OCI-LY1 (cell line): Measurements from ENCODE around the gene PPP2R2B.

Experiments
- H2AFZ ChIP-seq: fragments of 200-600 bp; sonication (generic), shearing (Covaris generic); 2 replicates; pipeline ENCODE4 v1.6.0; 2014; ENCODE audit warnings: antibody characterized with exemption, mild to moderate bottlenecking, low read length
- H3F3A ChIP-seq: fragments of 200-600 bp; sonication (generic), shearing (Covaris generic); 2 replicates; pipeline ENCODE4 v1.6.0; 2014; ENCODE audit warnings: mild to moderate bottlenecking, antibody characterized with exemption, low read length, moderate library complexity; ENCODE audit not compliant: insufficient read depth
- H3K27ac ChIP-seq: fragments of 200-600 bp; sonication (generic); 2 replicates; pipeline ENCODE4 v1.5.1; 2014; ENCODE audit warnings: low read length, mixed run types, mild to moderate bottlenecking, low read depth; ENCODE audit not compliant: poor library complexity, severe bottlenecking
- H3K27me3 ChIP-seq: fragments of 200-600 bp; sonication (generic); 2 replicates; pipeline ENCODE4 v1.6.0; 2014; ENCODE audit warnings: antibody characterized with exemption, mild to moderate bottlenecking, low read length, moderate library complexity; ENCODE audit not compliant: insufficient read depth
- H3K36me3 ChIP-seq: fragments of 200-600 bp; sonication (generic); 2 replicates; pipeline ENCODE4 v1.6.1; 2014; ENCODE audit warnings: mild to moderate bottlenecking, antibody characterized with exemption, low read length, moderate library complexity, mixed read lengths; ENCODE audit not compliant: insufficient read depth
- H3K4me1 ChIP-seq: fragments of 200-600 bp; sonication (generic); 2 replicates; pipeline ENCODE4 v1.5.1; 2014; ENCODE audit warnings: mild to moderate bottlenecking, low read length, moderate library complexity; ENCODE audit not compliant: insufficient read depth, severe bottlenecking
- H3K4me2 ChIP-seq: fragments of 200-600 bp; sonication (generic), shearing (Covaris generic); 2 replicates; pipeline ENCODE4 v1.6.1; 2014; ENCODE audit warnings: low read length
- H3K4me3 ChIP-seq: fragments of 200-600 bp; sonication (generic); 2 replicates; pipeline ENCODE4 v1.5.1; 2014; ENCODE audit warnings: low read length, low read depth, mild to moderate bottlenecking, mixed read lengths; ENCODE audit not compliant: poor library complexity, severe bottlenecking
- H3K79me2 ChIP-seq: fragments of 200-600 bp; shearing (Covaris generic); 2 replicates; pipeline ENCODE4 v1.6.1; 2016; ENCODE audit warnings: mixed run types, low read length, mixed read lengths; ENCODE audit not compliant: insufficient read depth
- H3K9ac ChIP-seq: fragments of 200-600 bp; sonication (generic), shearing (Covaris generic); 2 replicates; pipeline ENCODE4 v1.6.1; 2014; ENCODE audit warnings: mild to moderate bottlenecking, low read length, mixed read lengths
- H3K9me2 ChIP-seq: fragments of 200-600 bp; sonication (generic), shearing (Covaris generic); 2 replicates; pipeline ENCODE4 v1.6.1; 2014; ENCODE audit warnings: low read depth, mild to moderate bottlenecking, low read length, mixed read lengths
- H3K9me3 ChIP-seq: fragments of 200-600 bp; shearing (Covaris generic); 2 replicates; pipeline ENCODE4 v1.6.1; 2014; ENCODE audit warnings: low read length, mixed read lengths
- H4K20me1 ChIP-seq: fragments of 200-600 bp; sonication (generic), shearing (Covaris generic); 2 replicates; pipeline ENCODE4 v1.6.0; 2016; ENCODE audit warnings: mild to moderate bottlenecking, low read length; ENCODE audit not compliant: insufficient read depth
- EZH2 ChIP-seq: fragments of 200-600 bp; sonication (generic), shearing (Covaris generic); IDR thresholded peaks from 2 replicates; pipeline ENCODE4 v1.8.0; 2017; ENCODE audit warnings: borderline replicate concordance, mixed run types, mild to moderate bottlenecking, antibody characterized with exemption, low read length, moderate library complexity, mixed read lengths
- TF ChIP-seq, protein P1 (sequence below): fragments of 200-600 bp; sonication (generic), shearing (Covaris generic); IDR thresholded peaks from 2 replicates; pipeline ENCODE4 v1.5.1; 2017; ENCODE audit warnings: mild to moderate bottlenecking, antibody characterized with exemption, low read length, moderate library complexity, mixed read lengths

The PPP2R2B gene

DNA sequence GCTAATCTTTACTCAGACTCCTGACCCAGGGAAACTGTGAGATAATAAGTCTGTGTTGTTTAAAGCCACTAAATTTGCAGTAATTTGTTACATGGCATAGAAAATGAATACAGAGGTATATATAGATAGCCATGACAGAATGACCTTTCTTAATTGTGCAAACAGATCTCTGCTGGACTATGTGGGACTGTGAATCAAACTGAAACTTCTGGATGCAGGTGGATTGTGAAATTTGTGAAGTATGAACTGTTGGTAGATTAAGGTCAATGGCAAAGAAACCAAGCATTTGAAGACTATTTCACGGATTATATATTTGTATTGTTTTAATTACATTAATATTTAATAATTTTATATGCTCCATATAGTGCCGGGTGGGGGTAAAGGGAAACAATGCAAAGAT is 310.4 kb downstream of the PPP2R2B start:
- Histone ChIP-seq H3K4me3 (no peak overlapping the region), H3K9ac (no peak overlapping the region), H3K79me2 (no peaks in the 10 kb centered on the region), H3K9me2 (no peaks in the 10 kb centered on the region), H4K20me1 (no peaks in the 10 kb centered on the region), H3K4me1 (no peaks in the 10 kb centered on the region), H3K27ac (no peak overlapping the region), H3K4me2 (no peak overlapping the region), H2AFZ (no peak overlapping the region), H3K36me3 (no peaks in the 10 kb centered on the region), H3F3A (no peaks in the 10 kb centered on the region), H3K27me3 (no peaks in the 10 kb centered on the region), H3K9me3 (no peaks in the 10 kb centered on the region)
- no peak for TF ChIP-seq EZH2
- TF ChIP-seq, protein P1, sequence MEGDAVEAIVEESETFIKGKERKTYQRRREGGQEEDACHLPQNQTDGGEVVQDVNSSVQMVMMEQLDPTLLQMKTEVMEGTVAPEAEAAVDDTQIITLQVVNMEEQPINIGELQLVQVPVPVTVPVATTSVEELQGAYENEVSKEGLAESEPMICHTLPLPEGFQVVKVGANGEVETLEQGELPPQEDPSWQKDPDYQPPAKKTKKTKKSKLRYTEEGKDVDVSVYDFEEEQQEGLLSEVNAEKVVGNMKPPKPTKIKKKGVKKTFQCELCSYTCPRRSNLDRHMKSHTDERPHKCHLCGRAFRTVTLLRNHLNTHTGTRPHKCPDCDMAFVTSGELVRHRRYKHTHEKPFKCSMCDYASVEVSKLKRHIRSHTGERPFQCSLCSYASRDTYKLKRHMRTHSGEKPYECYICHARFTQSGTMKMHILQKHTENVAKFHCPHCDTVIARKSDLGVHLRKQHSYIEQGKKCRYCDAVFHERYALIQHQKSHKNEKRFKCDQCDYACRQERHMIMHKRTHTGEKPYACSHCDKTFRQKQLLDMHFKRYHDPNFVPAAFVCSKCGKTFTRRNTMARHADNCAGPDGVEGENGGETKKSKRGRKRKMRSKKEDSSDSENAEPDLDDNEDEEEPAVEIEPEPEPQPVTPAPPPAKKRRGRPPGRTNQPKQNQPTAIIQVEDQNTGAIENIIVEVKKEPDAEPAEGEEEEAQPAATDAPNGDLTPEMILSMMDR, result no peak

DNA sequence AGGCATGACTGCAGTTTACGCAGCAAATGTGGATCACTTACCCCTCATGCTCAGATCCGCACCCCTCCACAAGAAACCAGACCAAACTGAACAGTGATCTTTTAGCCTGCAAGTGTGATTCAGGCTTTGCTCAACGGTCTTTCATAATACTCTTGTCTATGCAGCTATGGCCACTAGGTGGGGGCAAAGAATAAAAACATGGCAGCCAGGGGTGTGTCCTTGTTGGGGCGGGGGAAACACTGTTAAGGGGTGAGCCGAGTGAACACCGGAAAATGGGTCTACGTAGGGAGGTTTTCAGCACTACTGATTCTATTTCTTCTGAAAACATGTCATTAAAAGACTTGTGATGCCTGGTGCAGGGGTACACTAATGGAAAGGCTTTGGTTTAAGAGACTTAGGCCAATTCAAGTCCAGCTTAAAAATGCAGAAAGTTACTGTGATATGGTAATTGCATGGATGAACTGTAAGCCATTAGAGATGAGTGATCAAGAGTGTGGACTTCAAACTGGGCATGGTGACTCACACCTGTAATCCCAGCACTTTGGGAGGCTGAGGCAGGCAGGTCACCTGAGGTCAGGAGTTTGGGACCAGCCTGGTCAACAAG is 312.7 kb downstream of the PPP2R2B start:
- Histone ChIP-seq H4K20me1 (no peaks in the 10 kb centered on the region), H2AFZ (peak overlapping the region; percentile 41; the same call in 1 of the 2 replicates), H3K9ac (no peak overlapping the region), H3K9me2 (no peaks in the 10 kb centered on the region), H3K27me3 (no peaks in the 10 kb centered on the region), H3K4me3 (no peak overlapping the region), H3K4me1 (no peaks in the 10 kb centered on the region), H3F3A (no peaks in the 10 kb centered on the region), H3K9me3 (no peaks in the 10 kb centered on the region), H3K79me2 (no peaks in the 10 kb centered on the region), H3K4me2 (no peak overlapping the region; the same call in 1 of the 2 replicates), H3K36me3 (no peaks in the 10 kb centered on the region), H3K27ac (no peak overlapping the region)
- TF ChIP-seq, protein P1, result peak; percentile 76
- no peak for TF ChIP-seq EZH2

DNA sequence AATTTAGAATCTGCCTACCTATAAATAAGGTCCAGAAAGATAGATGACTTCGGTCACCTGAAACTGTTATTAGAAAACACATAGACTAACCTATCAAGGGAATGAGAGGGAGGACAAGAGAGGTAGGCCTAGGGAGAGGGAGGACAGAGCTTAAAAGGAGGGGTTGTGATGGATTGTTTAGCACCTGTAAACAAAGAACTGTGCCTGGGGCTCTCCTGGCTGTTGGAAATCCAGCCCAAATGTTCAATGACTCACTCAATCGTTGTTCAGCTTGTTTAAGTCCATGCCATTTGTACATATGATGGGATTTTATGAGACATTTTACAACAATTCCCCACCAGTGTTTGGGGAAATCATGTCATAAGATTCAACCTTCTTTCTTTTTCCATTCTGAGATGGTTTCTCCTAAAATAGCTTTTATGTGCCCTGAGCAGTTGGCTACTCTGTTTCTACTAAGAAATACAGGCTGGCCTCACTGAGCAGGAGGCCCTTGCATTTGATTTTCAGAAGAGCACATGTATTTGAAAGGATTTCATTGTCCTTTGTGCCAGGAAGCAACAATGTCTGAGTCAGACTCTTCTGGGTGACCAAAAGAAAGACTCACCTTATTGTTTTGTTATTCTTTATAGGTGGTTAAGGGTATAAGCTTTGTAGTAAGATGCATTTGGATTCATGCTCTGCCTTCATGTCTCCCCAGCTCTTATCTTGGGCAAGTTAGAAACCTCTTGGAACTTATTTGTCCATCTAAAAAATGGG is 314.4 kb downstream of the PPP2R2B start:
- Histone ChIP-seq H3K4me1 (no peaks in the 10 kb centered on the region), H3F3A (no peaks in the 10 kb centered on the region), H3K9me3 (no peaks in the 10 kb centered on the region), H3K4me3 (no peak overlapping the region), H3K4me2 (no peak overlapping the region), H3K9me2 (no peaks in the 10 kb centered on the region), H2AFZ (no peak overlapping the region), H3K79me2 (no peaks in the 10 kb centered on the region), H4K20me1 (no peaks in the 10 kb centered on the region), H3K36me3 (no peaks in the 10 kb centered on the region), H3K9ac (no peak overlapping the region), H3K27me3 (no peaks in the 10 kb centered on the region), H3K27ac (no peak overlapping the region)
- TF ChIP-seq, protein P1, result no peak
